ENCODE results near the gene TSPAN32.
"Not testable (repeated sequence)": the region's sequence is repeated elsewhere in the genome, so short reads cannot be mapped to it uniquely, and the experiment has no call there.

TSPAN32 gene

GRCh38 chr11:2277933-2278523 is 23.8 kb upstream of the TSPAN32 start:
- DNase-seq, result no peak
- in situ Hi-C loops (cut with MboI; ENCODE audit: low pct_unique_long_range_greater_than_20kb, low sequenced_read_pairs), result no loop called here

- in situ Hi-C loops (cut with MboI; ENCODE audit: low pct_unique_long_range_greater_than_20kb, low sequenced_read_pairs), result no loop called here
- DNase-seq, result no peak
Observed at GRCh38 chr11:2280208-2280607, 21.6 kb upstream of the TSPAN32 start.

- in situ Hi-C loops (cut with MboI; ENCODE audit: low pct_unique_long_range_greater_than_20kb, low sequenced_read_pairs); DNase-seq: not testable (repeated sequence)
Observed at GRCh38 chr11:2286350-2286749, 15.5 kb upstream of the TSPAN32 start.

- in situ Hi-C loops (cut with MboI; ENCODE audit: low pct_unique_long_range_greater_than_20kb, low sequenced_read_pairs), result no loop called here
Observed at GRCh38 chr11:2287091-2287490, 14.7 kb upstream of the TSPAN32 start.

GRCh38 chr11:2289350-2289749 is 12.5 kb upstream of the TSPAN32 start:
- in situ Hi-C loops (cut with MboI; ENCODE audit: low pct_unique_long_range_greater_than_20kb, low sequenced_read_pairs), result no loop called here

More at GRCh38 chr11:2287091-2287490, 14.7 kb upstream of the TSPAN32 start:
- no peak for DNase-seq

GRCh38 chr11:2289859-2290258 is 12.0 kb upstream of the TSPAN32 start:
- in situ Hi-C loops (cut with MboI; ENCODE audit: low pct_unique_long_range_greater_than_20kb, low sequenced_read_pairs), result no loop called here
- no peak for DNase-seq

More at GRCh38 chr11:2289350-2289749, 12.5 kb upstream of the TSPAN32 start:
- no peak for DNase-seq

GRCh38 chr11:2290351-2290841 is 11.4 kb upstream of the TSPAN32 start:
- no peak for DNase-seq
- in situ Hi-C loops (cut with MboI; ENCODE audit: low pct_unique_long_range_greater_than_20kb, low sequenced_read_pairs), result no loop called here

GRCh38 chr11:2293531-2293971 is 8.3 kb upstream of the TSPAN32 start:
- in situ Hi-C loops (cut with MboI; ENCODE audit: low pct_unique_long_range_greater_than_20kb, low sequenced_read_pairs), result no loop called here
- DNase-seq, result no peak

- in situ Hi-C loops (cut with MboI; ENCODE audit: low pct_unique_long_range_greater_than_20kb, low sequenced_read_pairs), result no loop called here
- DNase-seq, result peak; percentile 58
Observed at GRCh38 chr11:2293984-2294925, 7.6 kb upstream of the TSPAN32 start.

GRCh38 chr11:2294926-2295290 is 6.9 kb upstream of the TSPAN32 start:
- no peak for DNase-seq
- in situ Hi-C loops (cut with MboI; ENCODE audit: low pct_unique_long_range_greater_than_20kb, low sequenced_read_pairs), result no loop called here

- in situ Hi-C loops (cut with MboI; ENCODE audit: low pct_unique_long_range_greater_than_20kb, low sequenced_read_pairs), result no loop called here
- no peak for DNase-seq
Observed at GRCh38 chr11:2295971-2296912, 5.6 kb upstream of the TSPAN32 start.

GRCh38 chr11:2296913-2297622 is 4.7 kb upstream of the TSPAN32 start:
- DNase-seq, result no peak
- in situ Hi-C loops (cut with MboI; ENCODE audit: low pct_unique_long_range_greater_than_20kb, low sequenced_read_pairs), result no loop called here

GRCh38 chr11:2297623-2298030 is 4.2 kb upstream of the TSPAN32 start:
- in situ Hi-C loops (cut with MboI; ENCODE audit: low pct_unique_long_range_greater_than_20kb, low sequenced_read_pairs), result no loop called here
- no peak for DNase-seq

GRCh38 chr11:2298131-2298794 is 3.5 kb upstream of the TSPAN32 start:
- in situ Hi-C loops (cut with MboI; ENCODE audit: low pct_unique_long_range_greater_than_20kb, low sequenced_read_pairs), result no loop called here
- no peak for DNase-seq

GRCh38 chr11:2298795-2299761 is 2.7 kb upstream of the TSPAN32 start:
- in situ Hi-C loops (cut with MboI; ENCODE audit: low pct_unique_long_range_greater_than_20kb, low sequenced_read_pairs), result no loop called here
- DNase-seq, result no peak

GRCh38 chr11:2299773-2300172 is 2.0 kb upstream of the TSPAN32 start:
- DNase-seq, result no peak
- in situ Hi-C loops (cut with MboI; ENCODE audit: low pct_unique_long_range_greater_than_20kb, low sequenced_read_pairs), result no loop called here

GRCh38 chr11:2300290-2300935 is 1.4 kb upstream of the TSPAN32 start:
- in situ Hi-C loops (cut with MboI; ENCODE audit: low pct_unique_long_range_greater_than_20kb, low sequenced_read_pairs), result no loop called here

More at GRCh38 chr11:2300290-2300935, 1.4 kb upstream of the TSPAN32 start:
- no peak for DNase-seq
